SKM-1 treated with dmso at 0.1 percent for 144 hours (cell line): Measurements from ENCODE around the gene YBX2.

Experiments
- DNase-seq: peaks from one replicate; lab custom pipeline; 2025; ENCODE audit not compliant: unreplicated experiment; lab: John Stamatoyannopoulos, UW

The YBX2 gene

GRCh38 chr17:7323731-7324437 lies 29.4 kb upstream of the YBX2 start:
- DNase-seq: no peak

- DNase-seq: no peak
These were observed 28.2 kb upstream of the YBX2 start for GRCh38 chr17:7322520-7323194.

- DNase-seq: no peak
These were observed 27.0 kb upstream of the YBX2 start for GRCh38 chr17:7321466-7321865.

GRCh38 chr17:7318121-7318860 lies 23.9 kb upstream of the YBX2 start:
- DNase-seq: no peak

- no peak for DNase-seq
These were observed 22.8 kb upstream of the YBX2 start for GRCh38 chr17:7317161-7317803.

- no peak for DNase-seq
These were observed 21.3 kb upstream of the YBX2 start for GRCh38 chr17:7315570-7316235.

- DNase-seq: peak; percentile 27
These were observed 20.5 kb upstream of the YBX2 start, which contains the start of gene GPS2 for GRCh38 chr17:7314719-7315569. GPS2 (minus strand) TSS chr17:7315360; CDS start chr17:7315052, 308 bp downstream.

GRCh38 chr17:7313890-7314718 lies 19.7 kb upstream of the YBX2 start:
- no peak for DNase-seq

GRCh38 chr17:7313088-7313889 lies 18.9 kb upstream of the YBX2 start:
- no peak for DNase-seq

- no peak for DNase-seq
These were observed 18.1 kb upstream of the YBX2 start for GRCh38 chr17:7312432-7313087.

- no peak for DNase-seq
These were observed 16.8 kb upstream of the YBX2 start for GRCh38 chr17:7311110-7311705.

- DNase-seq: no peak
These were observed 15.2 kb upstream of the YBX2 start for GRCh38 chr17:7309628-7310027.

GRCh38 chr17:7308625-7309433 lies 14.4 kb upstream of the YBX2 start:
- peak; percentile 32 for DNase-seq

GRCh38 chr17:7307686-7308624 lies 13.5 kb upstream of the YBX2 start:
- no peak for DNase-seq

- peak; percentile 94 for DNase-seq
These were observed 12.7 kb upstream of the YBX2 start, which contains the start of gene EIF5A for GRCh38 chr17:7306911-7307685. EIF5A (plus strand) TSS chr17:7307628; CDS start chr17:7309636, 2,008 bp downstream.
